Eye (tissue), 1 donor: ENCODE data around the gene CD300LD.
"Not testable (repeated sequence)": the region's sequence is repeated elsewhere in the genome, so short reads cannot be mapped to it uniquely, and the experiment has no call there.

Experiments
- DNase-seq: peaks from one replicate; pipeline ENCODE4 v3.0.0-alpha.2; 2015

Gene CD300LD

DNA sequence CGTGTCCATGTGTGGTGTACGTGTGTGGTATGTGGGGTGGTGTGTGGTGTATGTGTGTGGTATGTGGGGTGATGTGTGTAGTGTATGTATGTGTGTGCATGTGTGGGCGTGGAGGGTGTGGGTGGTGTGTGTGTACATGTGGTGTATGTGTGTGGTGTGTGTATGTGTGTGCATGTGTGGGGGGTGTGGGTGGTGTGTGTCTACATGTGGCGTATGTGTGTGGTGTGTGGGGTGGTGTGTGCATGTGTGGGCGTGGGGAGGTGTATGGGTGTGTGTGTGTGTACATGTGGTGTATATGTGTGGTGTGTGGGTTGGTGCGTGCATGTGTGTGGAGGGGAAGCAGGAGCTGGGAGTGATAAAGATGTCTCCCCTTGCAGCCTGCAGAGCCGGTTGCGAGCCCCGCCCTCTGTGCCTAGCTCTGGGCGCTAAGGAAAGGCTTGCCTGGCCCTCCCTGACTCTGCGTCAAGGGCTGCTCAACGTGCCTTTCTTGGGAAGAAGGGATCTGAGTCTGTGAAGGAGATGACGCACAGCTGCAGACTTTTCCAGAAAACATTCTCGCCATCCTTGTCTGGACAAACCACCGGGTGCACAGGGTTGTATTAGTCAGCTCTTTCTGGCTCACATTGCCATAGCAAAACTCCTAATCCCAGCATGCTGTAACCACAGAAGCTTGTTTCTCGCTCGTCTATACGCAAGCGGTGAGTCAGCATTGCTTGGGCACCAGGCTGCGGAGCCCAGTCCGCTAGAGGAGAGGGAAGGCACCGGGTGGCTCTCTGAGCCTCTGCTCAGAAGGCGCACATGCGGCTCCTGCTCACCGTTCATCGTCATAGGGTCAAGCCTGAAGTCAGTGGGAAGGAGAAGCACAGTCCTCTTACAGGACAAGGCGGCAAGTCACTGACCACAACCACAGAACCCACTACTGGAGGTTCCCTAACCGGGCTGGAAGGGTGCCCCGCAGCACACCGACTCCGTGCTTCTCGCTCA is 22.8 kb downstream of the CD300LD start:
- no peak for DNase-seq

GRCh38 chr17:74568106-74568873 is 23.8 kb downstream of the CD300LD start:
- no peak for DNase-seq

- no peak for DNase-seq
Measured at GRCh38 chr17:74567397-74567796, 24.7 kb downstream of the CD300LD start, which contains the start of gene CD300H. TSS of gene CD300H (minus strand) at chr17:74567509.

DNA sequence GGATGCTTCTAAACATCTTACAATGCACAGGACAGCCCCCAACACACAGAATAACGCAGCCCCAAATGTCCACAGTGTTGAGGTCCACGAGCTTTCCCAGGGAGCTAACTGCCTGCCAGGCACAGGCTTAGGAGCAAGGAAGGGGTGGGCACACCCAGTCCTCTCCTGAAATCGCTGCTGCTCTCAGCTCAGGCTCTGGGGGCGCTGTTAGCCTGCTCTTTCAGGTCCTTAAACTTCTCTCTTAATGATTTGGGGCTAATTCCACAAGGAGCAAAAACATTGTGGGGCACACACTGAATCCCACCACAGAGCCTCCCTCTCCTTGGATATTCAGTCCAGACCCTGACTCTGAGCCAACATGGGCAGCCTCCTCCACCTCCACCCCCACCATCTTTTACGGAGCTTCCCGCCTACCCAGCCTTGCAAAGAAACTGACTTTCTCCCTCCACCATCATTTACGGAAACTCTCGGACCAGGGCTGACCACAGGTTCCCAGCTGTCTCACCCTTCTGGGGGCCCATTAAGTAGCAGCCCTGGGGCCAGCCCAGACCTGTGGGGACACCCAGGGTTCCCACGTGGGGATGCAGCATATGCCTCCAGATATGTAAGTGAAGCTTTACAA is 25.8 kb downstream of the CD300LD start:
- DNase-seq = no peak

GRCh38 chr17:74565126-74565525 is 27.0 kb downstream of the CD300LD start:
- DNase-seq = no peak

GRCh38 chr17:74563358-74563757 is 28.7 kb downstream of the CD300LD start:
- DNase-seq = no peak

DNA sequence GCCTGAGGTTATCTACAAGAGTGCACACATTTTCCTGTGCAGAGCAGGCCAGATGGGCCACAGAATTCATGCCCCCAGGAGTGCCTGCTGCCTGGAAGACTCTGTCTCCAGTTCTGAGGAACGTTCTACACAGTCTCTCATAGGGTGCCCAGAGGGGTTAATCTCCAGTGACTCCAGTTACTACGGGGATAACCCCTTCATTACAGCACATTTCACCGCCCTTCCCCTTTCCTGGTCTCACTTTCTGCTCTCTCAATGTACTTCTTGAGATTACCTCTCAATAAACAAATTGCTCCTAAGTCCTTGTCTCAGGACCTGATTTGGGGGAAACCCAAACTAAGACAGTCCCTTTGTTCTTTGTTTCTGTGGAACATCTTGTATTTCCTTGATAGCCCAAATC is 30.5 kb downstream of the CD300LD start:
- no peak for DNase-seq

GRCh38 chr17:74558882-74559519 is 33.1 kb downstream of the CD300LD start:
- DNase-seq = no peak

- DNase-seq = not testable (repeated sequence)
Measured at GRCh38 chr17:74558402-74558801, 33.7 kb downstream of the CD300LD start.

- no peak for DNase-seq
Measured at GRCh38 chr17:74555427-74555940, 36.6 kb downstream of the CD300LD start.

- DNase-seq = no peak
Measured at GRCh38 chr17:74554909-74555308, 37.2 kb downstream of the CD300LD start.

GRCh38 chr17:74552037-74552436 is 40.0 kb downstream of the CD300LD start:
- DNase-seq = peak; percentile 73

GRCh38 chr17:74550602-74551001 is 41.5 kb downstream of the CD300LD start:
- DNase-seq = no peak

GRCh38 chr17:74549343-74549742 is 42.7 kb downstream of the CD300LD start:
- DNase-seq = no peak

DNA sequence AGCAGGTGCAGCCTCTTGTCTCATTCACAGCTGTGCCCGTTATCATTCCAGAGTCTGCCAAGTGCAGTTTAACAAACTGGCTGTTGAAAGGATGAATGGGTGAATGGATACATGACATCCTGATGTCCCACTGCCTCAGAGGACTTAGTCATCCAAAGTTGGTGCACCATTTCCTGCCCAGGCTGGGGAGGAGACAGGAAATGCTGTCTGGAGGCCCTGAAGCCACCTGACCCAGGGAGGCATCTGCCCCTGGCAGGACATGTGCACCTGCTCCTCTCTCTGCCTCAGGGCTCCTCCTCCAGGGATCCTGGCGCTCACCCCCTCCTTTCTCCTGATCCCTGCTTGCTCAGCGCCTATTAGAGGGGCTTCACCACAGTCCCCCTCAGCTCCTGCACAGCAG is 44.3 kb downstream of the CD300LD start:
- DNase-seq = no peak

DNA sequence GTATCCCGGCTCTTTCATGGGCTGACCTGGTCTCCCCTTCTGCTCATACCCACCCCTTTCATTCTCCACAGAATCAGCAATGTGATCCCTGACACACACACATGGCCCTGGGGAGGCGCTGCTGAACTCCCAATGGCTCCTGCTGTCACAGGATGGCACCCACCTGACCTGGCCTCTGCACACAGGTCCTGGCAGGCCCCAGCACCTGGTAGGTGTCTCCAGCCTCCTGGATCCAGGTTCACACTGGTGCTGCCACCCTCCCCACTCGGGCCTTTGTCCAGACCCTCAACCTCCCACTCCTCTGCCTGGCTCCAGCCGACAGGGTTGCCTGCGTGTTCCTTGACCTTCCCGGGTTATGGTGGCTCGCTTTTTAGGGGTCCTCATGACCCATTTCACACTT is 44.8 kb downstream of the CD300LD start:
- no peak for DNase-seq

- no peak for DNase-seq
Measured at GRCh38 chr17:74546586-74546985, 45.5 kb downstream of the CD300LD start.

GRCh38 chr17:74545843-74546230 is 46.2 kb downstream of the CD300LD start, which contains the start of gene CD300C:
TSS of gene CD300C (minus strand) at chr17:74546115. CDS start at chr17:74545782, 333 bp downstream.
- no peak for DNase-seq

DNA sequence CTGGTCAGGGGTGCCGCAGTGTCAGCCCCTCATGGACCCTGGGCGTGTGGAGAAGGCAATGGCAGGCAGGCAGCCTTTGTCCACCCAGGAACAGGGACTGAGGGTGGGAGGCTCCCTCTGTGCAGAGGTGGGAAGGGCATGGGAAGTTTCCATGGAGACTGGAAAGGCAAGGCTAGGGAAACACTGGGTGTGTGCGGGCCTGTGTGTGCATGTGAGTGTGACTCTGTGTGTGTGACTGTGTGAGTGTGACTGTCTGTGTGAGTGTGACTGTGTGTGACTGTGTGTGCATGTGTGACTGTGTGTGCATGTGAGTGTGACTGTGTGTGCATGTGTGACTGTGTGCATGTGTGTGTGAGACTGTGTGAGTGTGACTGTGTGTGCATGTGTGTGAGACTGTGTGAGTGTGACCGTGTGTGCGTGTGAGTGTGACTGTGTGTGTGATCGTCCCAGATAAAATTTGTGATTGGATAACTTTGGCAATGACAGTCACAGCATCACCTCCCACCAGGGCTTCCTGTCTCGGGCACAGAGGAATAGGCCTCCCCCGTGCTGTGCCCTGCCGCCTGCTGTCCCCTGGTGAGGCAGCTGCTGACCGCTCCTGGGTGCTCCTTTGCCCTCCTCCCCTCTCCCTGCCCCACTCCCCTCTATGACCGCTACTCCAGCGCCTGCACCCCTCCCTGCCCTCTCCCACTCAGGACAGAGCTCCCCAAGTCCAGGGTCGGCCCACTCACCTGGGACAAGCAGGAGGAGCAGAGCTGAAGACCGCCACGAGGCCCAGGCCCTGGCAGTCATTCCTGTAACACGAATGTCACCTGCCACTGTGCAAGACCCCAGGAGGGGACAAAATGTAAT is 46.9 kb downstream of the CD300LD start:
- DNase-seq = no peak

DNA sequence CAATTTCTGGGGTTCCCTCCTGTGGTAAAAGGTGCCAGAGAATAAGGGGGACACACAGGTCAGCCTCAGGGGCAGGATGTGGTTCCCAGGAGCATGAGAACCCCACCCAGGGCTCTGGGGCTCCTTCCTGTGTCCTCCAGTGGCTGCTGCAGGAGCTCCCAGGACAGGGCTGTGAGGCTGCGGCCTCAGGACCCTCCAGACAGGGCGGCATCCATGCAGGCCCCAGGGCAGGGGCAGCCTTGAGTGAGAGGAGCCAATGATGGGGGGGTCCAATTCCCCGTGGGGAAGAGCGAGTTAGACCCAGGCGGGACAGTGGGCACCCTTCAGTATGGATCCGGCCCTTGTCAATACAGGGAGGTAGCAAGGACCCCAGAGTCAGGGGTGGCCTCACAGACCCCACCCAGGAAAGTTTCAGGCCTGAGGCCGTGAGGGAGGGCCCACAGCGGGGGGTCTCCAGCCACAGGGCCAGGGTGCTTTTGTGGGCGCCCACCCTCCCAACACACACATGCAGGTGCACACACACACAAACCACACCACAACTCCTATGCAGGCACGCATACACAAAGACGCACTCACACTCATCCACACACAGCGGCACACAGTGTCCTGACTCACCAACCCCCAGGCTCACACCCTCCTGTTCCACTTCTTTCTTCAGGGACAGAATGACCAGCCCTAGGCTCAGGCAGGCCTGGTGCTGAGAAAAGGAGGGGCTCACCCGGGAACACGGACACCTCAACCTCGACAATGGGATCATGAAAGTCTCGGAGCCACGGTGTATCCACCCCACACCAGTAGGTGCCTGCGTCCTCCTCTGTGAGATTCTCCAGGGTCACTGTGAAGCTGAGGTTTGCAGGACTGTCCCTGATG is 48.0 kb downstream of the CD300LD start:
- DNase-seq = no peak
